GM12878 (cell line): ENCODE results near the gene RXRG. TPM values are rescaled to one million over a fixed set of nuclear protein-coding genes. Genes with fewer than 3 reads are reported as not detected.

ENCODE experiments used
- ATAC-seq: fragments of 200-7000 bp; cut with Tn5 transposase; 3 replicates; pipeline ENCODE4 v1.9.1; 2020; ENCODE audit warnings: mild to moderate bottlenecking, moderate library complexity
- BruUV-seq: library from RNA; stranded (reverse); fragments of 400-500 nt; replicated peaks from 2 replicates; lab custom pipeline; 2021; lab: Mats Ljungman, UMichigan
- CTCF ChIA-PET: fragments of 300-600 bp; sonication (Branson Sonifier 250); formaldehyde crosslinking; extraction: SDS; loops from one replicate; lab custom pipeline; 2021; ENCODE audit warnings: inconsistent platforms; lab: Yijun Ruan, JAX
- POLR2A ChIA-PET: fragments of 350-600 bp; formaldehyde crosslinking; extraction: SDS; loops from one replicate; lab custom pipeline; 2021; ENCODE audit warnings: inconsistent platforms; lab: Charles Lee
- RAD21 ChIA-PET: fragments of 300-600 bp; sonication (Branson Sonifier 250); formaldehyde crosslinking; loops from one replicate; lab custom pipeline; 2023; ENCODE audit warnings: antibody characterized with exemption; ENCODE audit not compliant: unreplicated experiment; lab: Charles Lee
- SMC1A ChIA-PET: fragments of 300-600 bp; sonication (Branson Sonifier 250); formaldehyde crosslinking; loops from one replicate; lab custom pipeline; 2023; ENCODE audit not compliant: unreplicated experiment, uncharacterized antibody; lab: Charles Lee
- DNase-seq: peaks from one replicate; pipeline ENCODE4 v3.0.0-alpha.2; 2011; ENCODE audit warnings: low read depth, low spot score
- FAIRE-seq: peaks from 3 replicates; lab custom pipeline; 2011; peaks lifted over from hg19 to GRCh38; lab: Jason Lieb, UNC
- H2AFZ ChIP-seq: 2 replicates; pipeline ENCODE4 v1.6.0; 2011; ENCODE audit warnings: low read depth, low read length, control low read depth; ENCODE audit not compliant: control insufficient read depth
- H3K27ac ChIP-seq: 2 replicates; pipeline ENCODE4 v1.5.1; 2011; ENCODE audit warnings: control low read depth; ENCODE audit not compliant: control insufficient read depth, insufficient read depth
- H3K27me3 ChIP-seq, 2 experiments: replicated peaks in 1 of 2; 2 replicates each; pipeline versions ENCODE4 v1.6.0 to v1.6.1; 2011; ENCODE audit warnings: low read length in 1 of 2; ENCODE audit not compliant: control insufficient read depth in 2 of 2, insufficient read depth in 2 of 2
- H3K36me3 ChIP-seq, 2 experiments: 2 replicates each; pipeline ENCODE4 v1.5.1; 2011; ENCODE audit warnings: low read length in 1 of 2; ENCODE audit not compliant: control insufficient read depth in 2 of 2, insufficient read depth in 2 of 2
- H3K4me1 ChIP-seq: 2 replicates; pipeline ENCODE4 v1.6.1; 2011; ENCODE audit warnings: mild to moderate bottlenecking, low read length, moderate library complexity, mixed read lengths; ENCODE audit not compliant: control insufficient read depth, insufficient read depth
- H3K4me2 ChIP-seq: 2 replicates; pipeline ENCODE4 v1.6.0; 2011; ENCODE audit warnings: control low read depth; ENCODE audit not compliant: control insufficient read depth, insufficient read depth
- H3K4me3 ChIP-seq: fragments of 200-600 bp; sonication (generic); 2 replicates; pipeline ENCODE4 v1.5.1; 2016
- H3K79me2 ChIP-seq: 2 replicates; pipeline ENCODE4 v1.6.0; 2011; ENCODE audit warnings: low read length; ENCODE audit not compliant: control insufficient read depth, insufficient read depth
- H3K9ac ChIP-seq: 2 replicates; pipeline ENCODE4 v1.8.0; 2011; ENCODE audit warnings: low read length, control low read depth, mixed read lengths; ENCODE audit not compliant: control insufficient read depth, insufficient read depth
- H3K9me3 ChIP-seq: replicated peaks from 3 replicates; pipeline ENCODE4 v1.5.1; 2011; ENCODE audit warnings: mild to moderate bottlenecking, low read length; ENCODE audit not compliant: control insufficient read depth, insufficient read depth
- H4K20me1 ChIP-seq: 2 replicates; pipeline ENCODE4 v1.6.0; 2011; ENCODE audit not compliant: control insufficient read depth, insufficient read depth
- BCLAF1 ChIP-seq: fragments of 450-650 bp; IDR thresholded peaks from 2 replicates; pipeline ENCODE4 v1.6.1; 2017; ENCODE audit warnings: antibody characterized with exemption, mild to moderate bottlenecking, moderate library complexity
- EZH2 ChIP-seq: IDR thresholded peaks from 2 replicates; pipeline ENCODE4 v1.6.1; 2012; ENCODE audit warnings: low read depth, mild to moderate bottlenecking, control low read depth, inconsistent platforms, low read length, borderline replicate concordance; ENCODE audit not compliant: control insufficient read depth
- HSF1 ChIP-seq: fragments of 150-350 bp; IDR thresholded peaks from 2 replicates; pipeline ENCODE4 v1.6.1; 2014; ENCODE audit warnings: mild to moderate bottlenecking, low read depth, low read length
- IRF4 ChIP-seq: IDR thresholded peaks from 2 replicates; pipeline ENCODE4 v1.6.1; 2011; ENCODE audit warnings: low read depth, low read length
- POLR2A ChIP-seq: IDR thresholded peaks from 2 replicates; pipeline ENCODE4 v1.6.1; 2011; ENCODE audit warnings: low read depth, mild to moderate bottlenecking, low read length
- POU2F2 ChIP-seq: IDR thresholded peaks from 3 replicates; pipeline ENCODE4 v1.6.1; 2011; ENCODE audit warnings: low read depth, mild to moderate bottlenecking, low read length, borderline replicate concordance
- RCOR1 ChIP-seq: conservative IDR thresholded peaks from 2 replicates; pipeline ENCODE4 v1.6.1; 2012; ENCODE audit warnings: low read depth, low read length, improper control_type of control experiment
- RFX5 ChIP-seq: IDR thresholded peaks from 2 replicates; pipeline ENCODE4 v1.6.1; 2011; ENCODE audit warnings: low read depth, low read length, improper control_type of control experiment
- SIX5 ChIP-seq: IDR thresholded peaks from 2 replicates; pipeline ENCODE4 v1.6.1; 2011; ENCODE audit warnings: mild to moderate bottlenecking, low read depth, low read length, moderate library complexity; ENCODE audit not compliant: severe bottlenecking
- SPI1 ChIP-seq: IDR thresholded peaks from 2 replicates; pipeline ENCODE4 v1.6.1; 2011; ENCODE audit warnings: low read depth, mild to moderate bottlenecking, low read length, moderate library complexity, borderline replicate concordance; ENCODE audit not compliant: insufficient read depth
- SREBF1 ChIP-seq: IDR thresholded peaks from 2 replicates; pipeline ENCODE4 v1.6.1; 2012; ENCODE audit warnings: mild to moderate bottlenecking, low read length
- STAT3 ChIP-seq: IDR thresholded peaks from 2 replicates; pipeline ENCODE4 v1.6.1; 2011; ENCODE audit warnings: low read depth, low read length, improper control_type of control experiment
- SUPT20H ChIP-seq: IDR thresholded peaks from 2 replicates; pipeline ENCODE4 v1.6.1; 2011; ENCODE audit warnings: low read depth, mild to moderate bottlenecking, low read length, moderate library complexity, borderline replicate concordance; ENCODE audit not compliant: control insufficient read depth
- WRNIP1 ChIP-seq: IDR thresholded peaks from 2 replicates; pipeline ENCODE4 v1.6.1; 2011; ENCODE audit warnings: low read depth, low read length, improper control_type of control experiment, borderline replicate concordance
- ZBTB11 ChIP-seq: fragments of 450-650 bp; formaldehyde crosslinking; IDR thresholded peaks from 2 replicates; pipeline ENCODE4 v1.5.0; 2022; ENCODE audit warnings: mild to moderate bottlenecking, missing genetic modification characterization
- WGBS: methylation state at CpG from one replicate; pipeline ENCODE4 v1.1.6; 2016; ENCODE audit warnings: low lambda C conversion rate; ENCODE audit not compliant: insufficient replicate concordance, insufficient coverage; ENCODE audit errors: missing lambda C conversion rate; 5-methylcytosine and 5-hydroxymethylcytosine counted together
- in situ Hi-C: fragments of 300-500 bp; cut with MboI; formaldehyde crosslinking; loops from 9 replicates; pipeline ENCODE4 v1.14.3; 2018; ENCODE audit warnings: mixed read lengths
- intact Hi-C: fragments of 100-400 bp; cut with micrococcal nuclease; formaldehyde crosslinking; loops from one replicate; pipeline ENCODE4 v1.14.2; 2022; ENCODE audit not compliant: unreplicated experiment
- polyA plus RNA-seq, 11 experiments: library from polyadenylated mRNA; depleted of rRNA in 4 of 11; unstranded in 6 of 11; stranded (reverse) in 5 of 11; fragments of >200 nt; fragmentation: Nextera tagmentation in 4 of 11; fragmentation: Illumina TruSeq in 1 of 11; extraction: Ambion mirVana in 4 of 11; extraction: Trizol in 1 of 11; gene quantifications; 1 replicate in 1 of 11; 2 replicates in 10 of 11; pipeline versions ENCODE4 v1.2.1 to v1.2.3, GENCODE V29; 2011 to 2016; ENCODE audit warnings: inconsistent platforms in 2 of 11, missing spikeins in 2 of 11, low read depth in 1 of 11
- total RNA-seq, 4 experiments: library from RNA; depleted of rRNA in 3 of 4; stranded (reverse); fragments of >200 nt in 3 of 4; fragmentation: Illumina TruSeq in 1 of 4; extraction: Trizol in 1 of 4; gene quantifications; 2 replicates each; pipeline versions ENCODE4 v1.2.1 to v1.2.3, GENCODE V29; 2013 to 2021

RXRG gene
- total and polyA plus RNA-seq, 10 of the 15 experiments (the other 5 are each of a cell fraction or from before 2014, with no cell fraction given): 0.10 TPM; not detected in 9

- no peak for TF ChIP-seq ZBTB11 (CRISPR knock-in tag)
Observed at GRCh38 chr1:165367375-165367993, 77.4 kb downstream of the RXRG start (continued).

- POLR2A ChIA-PET: no interaction called here
- Histone ChIP-seq H3K9ac (no peak overlapping the region), H3K4me2 (no peak overlapping the region)
- TF ChIP-seq STAT3 (no peak), BCLAF1 (no peak), IRF4 (no peak), HSF1 (no peak), EZH2 (no peak), RCOR1 (no peak), SPI1 (no peak), POU2F2 (no peak), SREBF1 (no peak), SUPT20H (no peak), SIX5 (no peak), RFX5 (no peak), POLR2A (no peak), WRNIP1 (no peak)
Observed at GRCh38 chr1:165365341-165365740, 79.6 kb downstream of the RXRG start.

More at GRCh38 chr1:165365341-165365740, 79.6 kb downstream of the RXRG start:
- SMC1A ChIA-PET: no interaction called here
- no peaks in the 10 kb centered on the region; a peak in 2 of 4 replicates for H3K27me3 ChIP-seq
- no peaks in the 10 kb centered on the region; the same call in 1 of the 2 replicates for H4K20me1 ChIP-seq
- FAIRE-seq: no peak
- H3K36me3 ChIP-seq: no peaks in the 10 kb centered on the region
- H3K4me1 ChIP-seq: no peaks in the 10 kb centered on the region
- no peaks in the 10 kb centered on the region for H3K79me2 ChIP-seq
- CTCF ChIA-PET: interaction anchor here (0.8 to 1.4 kb wide), 2 partner anchors 14 to 226 kb away, joined by 3 to 4 read pairs; no protein-coding TSS in a partner anchor
- in situ Hi-C loops (no loop called here), intact Hi-C loops (loop anchor here (5.0 kb wide), 1 partner anchor 218 kb away; no protein-coding TSS in a partner anchor)
- RAD21 ChIA-PET: no interaction called here
- no peaks in the 10 kb centered on the region for H3K9me3 ChIP-seq
- no peak overlapping the region for H3K4me3 ChIP-seq
- no peak overlapping the region for H2AFZ ChIP-seq
- no peak overlapping the region for H3K27ac ChIP-seq
- whole genome bisulfite sequencing: 4% methylated on average over 2 of the region's 2 CpGs
- no TSS peak for BruUV-seq
- no peak for DNase-seq
- ATAC-seq: no peak
